HG03575 (cell line): ENCODE data around the gene METTL13.

Experiments used
- ATAC-seq: cut with Tn5 transposase; IDR thresholded peaks from one replicate; pipeline ENCODE4 v1.9.1; 2021; ENCODE audit not compliant: unreplicated experiment, insufficient number of reproducible peaks, low FRiP score; ENCODE audit errors: extremely low read depth

The METTL13 gene

DNA sequence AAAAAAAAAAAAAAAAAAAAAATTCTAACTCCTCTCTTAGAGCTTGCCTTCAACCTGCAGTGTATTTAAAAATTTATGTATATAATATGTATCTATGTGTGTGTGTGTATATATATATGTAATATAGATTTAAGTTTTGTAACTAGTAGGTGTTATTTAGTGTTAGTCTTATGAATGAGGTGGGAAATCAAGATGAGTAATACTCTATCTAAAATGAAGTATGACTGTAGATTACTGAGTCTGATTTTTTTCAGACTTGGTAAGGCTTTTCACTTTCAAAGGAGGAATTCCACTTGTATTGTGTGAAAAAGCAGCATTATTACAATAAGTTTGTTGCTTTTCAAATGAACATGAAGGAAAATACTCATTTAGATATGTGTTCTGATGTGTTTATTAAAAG lies 54.4 kb downstream of the METTL13 start:
- ATAC-seq, result no peak

DNA sequence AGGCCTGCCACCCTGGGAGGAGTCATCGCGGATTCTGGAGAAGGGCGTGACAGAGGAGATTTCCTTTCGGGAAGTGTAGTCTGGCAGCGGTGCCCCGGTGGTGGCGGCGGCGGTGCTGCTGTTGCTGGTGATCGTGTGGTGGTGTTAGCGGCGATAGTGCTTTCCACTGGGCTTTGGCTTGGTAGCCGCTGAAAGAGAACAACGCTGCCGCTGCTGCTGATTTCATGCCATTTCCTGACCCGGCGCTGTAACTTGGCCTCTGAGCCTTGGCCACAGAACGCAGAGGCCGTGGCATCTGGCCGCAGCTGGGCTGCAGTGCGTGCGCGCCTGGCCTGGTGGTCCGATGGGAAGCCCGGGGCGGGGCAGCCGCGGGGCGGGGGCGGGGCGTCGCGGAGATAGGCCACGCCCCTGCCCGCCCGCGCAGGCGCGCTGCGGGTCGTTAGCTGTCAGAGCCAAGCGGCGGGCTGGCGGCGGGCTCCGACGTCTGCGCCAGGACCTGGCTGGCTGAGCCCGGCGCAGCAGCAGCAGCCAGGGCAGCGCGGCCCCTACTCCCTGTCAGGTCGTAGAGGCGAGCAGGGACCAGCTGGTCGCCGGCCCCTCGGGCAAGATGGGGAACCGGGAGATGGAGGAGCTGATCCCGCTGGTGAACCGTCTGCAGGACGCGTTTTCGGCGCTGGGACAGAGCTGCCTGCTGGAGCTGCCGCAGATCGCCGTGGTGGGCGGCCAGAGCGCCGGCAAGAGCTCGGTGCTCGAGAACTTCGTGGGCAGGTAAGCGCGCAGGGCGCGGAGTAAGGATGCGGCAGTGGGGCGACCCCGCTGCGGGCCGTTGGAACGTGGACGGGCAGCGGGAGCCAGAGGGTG lies 59.8 kb downstream of the METTL13 start, which contains the start of gene DNM3:
Gene DNM3 (plus strand): TSS at position 449 of the 861 bp plus-strand sequence. CDS start 159 bp downstream, at position 608.
- ATAC-seq, result no peak

DNA sequence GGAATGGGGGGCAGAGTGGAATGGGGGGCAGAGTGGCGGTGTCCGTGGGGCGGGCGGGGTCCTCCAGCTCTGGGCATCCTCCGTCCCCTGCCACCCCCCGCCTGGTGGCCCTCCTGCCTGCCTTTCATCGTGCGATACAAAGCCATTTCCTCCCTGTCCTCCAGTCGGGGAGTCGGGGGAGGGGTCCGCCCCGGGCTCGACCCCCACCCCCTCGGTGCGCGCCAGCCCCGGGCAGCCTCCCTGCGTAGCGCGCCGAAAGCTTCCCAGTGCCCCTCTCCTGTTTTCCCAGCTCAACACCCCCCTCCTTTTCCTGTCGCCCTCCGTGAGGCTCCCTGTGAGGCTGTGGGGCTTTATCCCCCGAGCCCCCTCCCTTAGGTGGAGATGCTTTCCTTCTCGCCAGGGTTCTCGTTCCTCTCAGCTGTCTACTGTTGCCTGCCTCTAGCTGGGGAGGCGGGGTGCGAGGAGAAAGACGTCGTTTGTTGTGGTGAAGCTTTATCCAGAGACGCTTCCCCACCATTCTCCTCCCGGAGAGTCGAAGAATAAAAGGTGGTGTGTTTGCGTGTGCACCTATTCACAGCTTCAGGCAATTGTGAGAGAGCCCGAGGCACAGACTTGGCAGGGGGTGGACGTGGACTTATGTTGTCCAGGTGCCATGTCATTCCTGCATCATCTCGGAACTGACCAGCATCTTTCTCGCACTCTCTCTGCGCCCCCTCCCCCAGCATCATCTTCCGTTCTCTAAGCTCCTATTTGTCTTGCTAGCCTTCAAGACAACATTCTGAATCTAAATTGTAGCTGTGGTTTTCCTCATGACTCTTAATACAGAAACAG lies 60.7 kb downstream of the METTL13 start:
- no peak for ATAC-seq

DNA sequence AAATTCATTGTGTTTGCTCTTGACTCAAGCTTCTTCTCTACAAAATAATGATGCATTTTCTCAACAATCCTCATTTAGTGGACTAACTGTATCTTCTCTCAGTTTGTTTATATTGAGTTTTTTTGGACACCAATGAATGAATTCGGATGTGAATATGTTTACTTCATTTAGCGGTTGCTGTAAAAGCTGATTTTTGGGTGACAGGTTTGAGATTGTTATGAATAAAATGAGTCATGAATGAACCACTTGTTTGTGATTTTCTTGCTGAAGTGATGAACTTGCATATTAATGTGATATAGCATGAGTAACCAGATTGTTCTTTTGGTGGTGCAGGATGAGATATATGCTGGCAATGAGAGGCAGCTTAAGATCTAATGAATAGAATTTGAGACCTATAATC lies 62.9 kb downstream of the METTL13 start:
- no peak for ATAC-seq

DNA sequence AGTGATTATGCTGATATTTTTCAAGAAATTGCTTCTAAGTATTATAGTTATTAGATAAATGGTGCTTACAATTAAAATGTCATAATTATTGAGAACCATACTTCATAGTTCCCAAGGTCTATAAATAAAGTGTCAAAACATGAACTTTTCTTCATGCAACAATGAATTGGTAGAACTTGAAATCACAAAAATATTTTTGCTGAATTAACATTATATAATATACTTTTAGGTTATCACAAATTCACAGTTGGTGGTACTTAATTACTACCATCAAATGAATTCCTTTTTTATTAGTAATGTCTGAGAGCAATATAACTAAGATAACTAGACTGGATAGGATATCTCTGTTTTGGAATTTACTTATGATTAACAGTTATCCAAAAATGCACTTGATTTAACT lies 64.5 kb downstream of the METTL13 start:
- no peak for ATAC-seq
